OCI-LY1 (cell line): Measurements from ENCODE around the gene FAF1.

Experiments used
- H2AFZ ChIP-seq: fragments of 200-600 bp; sonication (generic), shearing (Covaris generic); 2 replicates; pipeline ENCODE4 v1.6.0; 2014; ENCODE audit warnings: antibody characterized with exemption, mild to moderate bottlenecking, low read length
- H3F3A ChIP-seq: fragments of 200-600 bp; sonication (generic), shearing (Covaris generic); 2 replicates; pipeline ENCODE4 v1.6.0; 2014; ENCODE audit warnings: mild to moderate bottlenecking, antibody characterized with exemption, low read length, moderate library complexity; ENCODE audit not compliant: insufficient read depth
- H3K27ac ChIP-seq: fragments of 200-600 bp; sonication (generic); 2 replicates; pipeline ENCODE4 v1.5.1; 2014; ENCODE audit warnings: low read length, mixed run types, mild to moderate bottlenecking, low read depth; ENCODE audit not compliant: poor library complexity, severe bottlenecking
- H3K27me3 ChIP-seq: fragments of 200-600 bp; sonication (generic); 2 replicates; pipeline ENCODE4 v1.6.0; 2014; ENCODE audit warnings: antibody characterized with exemption, mild to moderate bottlenecking, low read length, moderate library complexity; ENCODE audit not compliant: insufficient read depth
- H3K36me3 ChIP-seq: fragments of 200-600 bp; sonication (generic); 2 replicates; pipeline ENCODE4 v1.6.1; 2014; ENCODE audit warnings: mild to moderate bottlenecking, antibody characterized with exemption, low read length, moderate library complexity, mixed read lengths; ENCODE audit not compliant: insufficient read depth
- H3K4me1 ChIP-seq: fragments of 200-600 bp; sonication (generic); 2 replicates; pipeline ENCODE4 v1.5.1; 2014; ENCODE audit warnings: mild to moderate bottlenecking, low read length, moderate library complexity; ENCODE audit not compliant: insufficient read depth, severe bottlenecking
- H3K4me2 ChIP-seq: fragments of 200-600 bp; sonication (generic), shearing (Covaris generic); 2 replicates; pipeline ENCODE4 v1.6.1; 2014; ENCODE audit warnings: low read length
- H3K4me3 ChIP-seq: fragments of 200-600 bp; sonication (generic); 2 replicates; pipeline ENCODE4 v1.5.1; 2014; ENCODE audit warnings: low read length, low read depth, mild to moderate bottlenecking, mixed read lengths; ENCODE audit not compliant: poor library complexity, severe bottlenecking
- H3K79me2 ChIP-seq: fragments of 200-600 bp; shearing (Covaris generic); 2 replicates; pipeline ENCODE4 v1.6.1; 2016; ENCODE audit warnings: mixed run types, low read length, mixed read lengths; ENCODE audit not compliant: insufficient read depth
- H3K9ac ChIP-seq: fragments of 200-600 bp; sonication (generic), shearing (Covaris generic); 2 replicates; pipeline ENCODE4 v1.6.1; 2014; ENCODE audit warnings: mild to moderate bottlenecking, low read length, mixed read lengths
- H3K9me2 ChIP-seq: fragments of 200-600 bp; sonication (generic), shearing (Covaris generic); 2 replicates; pipeline ENCODE4 v1.6.1; 2014; ENCODE audit warnings: low read depth, mild to moderate bottlenecking, low read length, mixed read lengths
- H3K9me3 ChIP-seq: fragments of 200-600 bp; shearing (Covaris generic); 2 replicates; pipeline ENCODE4 v1.6.1; 2014; ENCODE audit warnings: low read length, mixed read lengths
- H4K20me1 ChIP-seq: fragments of 200-600 bp; sonication (generic), shearing (Covaris generic); 2 replicates; pipeline ENCODE4 v1.6.0; 2016; ENCODE audit warnings: mild to moderate bottlenecking, low read length; ENCODE audit not compliant: insufficient read depth
- EZH2 ChIP-seq: fragments of 200-600 bp; sonication (generic), shearing (Covaris generic); IDR thresholded peaks from 2 replicates; pipeline ENCODE4 v1.8.0; 2017; ENCODE audit warnings: borderline replicate concordance, mixed run types, mild to moderate bottlenecking, antibody characterized with exemption, low read length, moderate library complexity, mixed read lengths
- TF ChIP-seq, protein P1 (sequence below): fragments of 200-600 bp; sonication (generic), shearing (Covaris generic); IDR thresholded peaks from 2 replicates; pipeline ENCODE4 v1.5.1; 2017; ENCODE audit warnings: mild to moderate bottlenecking, antibody characterized with exemption, low read length, moderate library complexity, mixed read lengths

FAF1 gene

GRCh38 chr1:50851034-50851433 is 109.0 kb downstream of the FAF1 start:
- 0 out of 2 replicates have a peak, but pooled peaks cover 3% of the 10 kb centered on the region for H3F3A ChIP-seq
- H3K36me3 ChIP-seq = peaks cover 13% of the 10 kb centered on the region
- no peak overlapping the region for H3K27ac ChIP-seq
- H3K9ac ChIP-seq = no peak overlapping the region
- H3K4me3 ChIP-seq = no peak overlapping the region
- no peaks in the 10 kb centered on the region for H3K9me2 ChIP-seq
- TF ChIP-seq, protein P1, sequence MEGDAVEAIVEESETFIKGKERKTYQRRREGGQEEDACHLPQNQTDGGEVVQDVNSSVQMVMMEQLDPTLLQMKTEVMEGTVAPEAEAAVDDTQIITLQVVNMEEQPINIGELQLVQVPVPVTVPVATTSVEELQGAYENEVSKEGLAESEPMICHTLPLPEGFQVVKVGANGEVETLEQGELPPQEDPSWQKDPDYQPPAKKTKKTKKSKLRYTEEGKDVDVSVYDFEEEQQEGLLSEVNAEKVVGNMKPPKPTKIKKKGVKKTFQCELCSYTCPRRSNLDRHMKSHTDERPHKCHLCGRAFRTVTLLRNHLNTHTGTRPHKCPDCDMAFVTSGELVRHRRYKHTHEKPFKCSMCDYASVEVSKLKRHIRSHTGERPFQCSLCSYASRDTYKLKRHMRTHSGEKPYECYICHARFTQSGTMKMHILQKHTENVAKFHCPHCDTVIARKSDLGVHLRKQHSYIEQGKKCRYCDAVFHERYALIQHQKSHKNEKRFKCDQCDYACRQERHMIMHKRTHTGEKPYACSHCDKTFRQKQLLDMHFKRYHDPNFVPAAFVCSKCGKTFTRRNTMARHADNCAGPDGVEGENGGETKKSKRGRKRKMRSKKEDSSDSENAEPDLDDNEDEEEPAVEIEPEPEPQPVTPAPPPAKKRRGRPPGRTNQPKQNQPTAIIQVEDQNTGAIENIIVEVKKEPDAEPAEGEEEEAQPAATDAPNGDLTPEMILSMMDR = no peak
- no peak for TF ChIP-seq EZH2
- no peak overlapping the region for H2AFZ ChIP-seq
- H3K9me3 ChIP-seq = no peaks in the 10 kb centered on the region
- peaks cover 16% of the 10 kb centered on the region; the same call in 1 of the 2 replicates for H3K79me2 ChIP-seq
- no peaks in the 10 kb centered on the region for H3K27me3 ChIP-seq
- no peak overlapping the region for H3K4me2 ChIP-seq
- no peaks in the 10 kb centered on the region for H3K4me1 ChIP-seq
- no peaks in the 10 kb centered on the region for H4K20me1 ChIP-seq

GRCh38 chr1:50847303-50847702 is 112.8 kb downstream of the FAF1 start:
- Histone ChIP-seq H3K4me3 (no peak overlapping the region), H3K27me3 (no peaks in the 10 kb centered on the region), H3K36me3 (peaks cover 7% of the 10 kb centered on the region), H3K9ac (no peak overlapping the region), H3K4me2 (no peak overlapping the region), H3K4me1 (no peaks in the 10 kb centered on the region), H3K9me2 (no peaks in the 10 kb centered on the region), H3K79me2 (peaks cover 16% of the 10 kb centered on the region; the same call in 1 of the 2 replicates), H4K20me1 (no peaks in the 10 kb centered on the region), H3K27ac (no peak overlapping the region), H2AFZ (no peak overlapping the region), H3K9me3 (no peaks in the 10 kb centered on the region), H3F3A (no peaks in the 10 kb centered on the region)
- TF ChIP-seq EZH2 = no peak
- TF ChIP-seq, protein P1 = no peak

DNA sequence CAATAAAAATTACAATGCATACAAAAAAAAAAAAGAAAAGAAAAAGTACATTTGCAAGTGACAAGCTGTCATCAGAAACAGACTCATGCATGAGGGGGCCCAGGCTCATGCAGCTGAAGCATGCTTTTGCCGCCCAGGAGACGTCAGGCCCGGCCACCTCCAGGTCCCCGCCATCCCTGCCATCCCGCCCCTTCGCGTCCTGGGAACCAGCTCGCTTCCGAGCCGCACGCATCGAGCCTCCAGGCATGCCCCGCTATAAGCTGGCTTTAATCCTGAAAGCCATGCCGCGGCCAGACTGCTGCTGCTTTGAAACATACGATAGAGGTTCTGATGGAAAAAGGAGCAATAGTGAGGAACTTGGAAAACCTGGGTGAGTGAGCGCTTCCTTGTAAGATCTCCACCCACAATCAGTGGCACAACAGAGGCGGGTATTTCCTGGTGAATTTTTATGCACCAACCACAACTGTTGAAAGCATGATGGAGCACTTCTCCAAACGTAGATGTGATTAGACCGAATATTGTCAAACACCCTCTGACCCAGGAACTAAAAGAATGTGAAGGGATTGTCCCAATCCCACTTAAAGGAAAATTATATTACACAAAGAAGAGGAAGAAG is 113.7 kb downstream of the FAF1 start:
- Histone ChIP-seq H3F3A (no peaks in the 10 kb centered on the region), H3K79me2 (peaks cover 16% of the 10 kb centered on the region; the same call in 1 of the 2 replicates), H3K27me3 (no peaks in the 10 kb centered on the region)

More for the DNA sequence above, 113.7 kb downstream of the FAF1 start:
- H3K9me3 ChIP-seq = no peaks in the 10 kb centered on the region
- no peaks in the 10 kb centered on the region for H3K9me2 ChIP-seq
- H3K27ac ChIP-seq = no peak overlapping the region
- H3K4me2 ChIP-seq = no peak overlapping the region
- peaks cover 11% of the 10 kb centered on the region for H3K36me3 ChIP-seq
- TF ChIP-seq EZH2 = no peak
- H3K9ac ChIP-seq = no peak overlapping the region
- H4K20me1 ChIP-seq = no peaks in the 10 kb centered on the region
- H3K4me1 ChIP-seq = no peaks in the 10 kb centered on the region
- H2AFZ ChIP-seq = no peak overlapping the region
- H3K4me3 ChIP-seq = no peak overlapping the region
